Panc1 (cell line): ENCODE data around the gene CFAP52. TPM values are rescaled to one million over a fixed set of nuclear protein-coding genes. Genes with fewer than 3 reads are reported as not detected.
A peak's percentile ranks its signal among the peaks of the same experiment; 100 is the strongest.

ENCODE experiments used
- ATAC-seq: fragments of 200-7000 bp; cut with Tn5 transposase; 2 replicates; pipeline ENCODE4 v1.9.1; 2020; ENCODE audit warnings: mild to moderate bottlenecking, moderate library complexity
- BruUV-seq: library from RNA; stranded (reverse); fragments of 400-500 nt; replicated peaks from 2 replicates; lab custom pipeline; 2021; lab: Mats Ljungman, UMichigan
- CTCF ChIA-PET: fragments of 300-600 bp; sonication (Branson Sonifier 250); formaldehyde crosslinking; loops from one replicate; lab custom pipeline; 2022; ENCODE audit warnings: antibody characterized with exemption; lab: Charles Lee
- POLR2A ChIA-PET: fragments of 300-600 bp; sonication (Branson Sonifier 250); formaldehyde crosslinking; loops from one replicate; lab custom pipeline; 2022; ENCODE audit warnings: antibody characterized with exemption; lab: Charles Lee
- DNase-seq: peaks from one replicate; pipeline ENCODE4 v3.0.0-alpha.2; 2010; ENCODE audit warnings: low read depth, low spot score
- H3K27ac ChIP-seq: 2 replicates; pipeline ENCODE4 v1.5.1; 2011; ENCODE audit warnings: mild to moderate bottlenecking, low read length, inconsistent platforms
- H3K27me3 ChIP-seq: fragments of 200-500 bp; sonication (Bioruptor generic); 2 replicates; pipeline ENCODE4 v1.6.0; 2014; ENCODE audit warnings: low read length, inconsistent platforms; ENCODE audit not compliant: control insufficient read depth, insufficient read depth
- H3K36me3 ChIP-seq: fragments of 200-500 bp; sonication (Bioruptor generic); 2 replicates; pipeline ENCODE4 v1.5.1; 2014; ENCODE audit warnings: inconsistent platforms, mild to moderate bottlenecking, low read length, moderate library complexity; ENCODE audit not compliant: control insufficient read depth, insufficient read depth
- H3K4me1 ChIP-seq: 2 replicates; pipeline ENCODE4 v1.5.1; 2011; ENCODE audit warnings: inconsistent platforms, mild to moderate bottlenecking, low read length, moderate library complexity; ENCODE audit not compliant: control insufficient read depth, insufficient read depth
- H3K4me3 ChIP-seq, 2 experiments: 2 replicates each; pipeline ENCODE4 v1.5.1; 2011 to 2012; ENCODE audit warnings: low read depth in 2 of 2, low read length in 2 of 2, mild to moderate bottlenecking in 2 of 2, inconsistent platforms in 1 of 2, moderate library complexity in 1 of 2
- H3K9me3 ChIP-seq: fragments of 200-500 bp; sonication (Bioruptor generic); 2 replicates; pipeline ENCODE4 v1.5.1; 2014; ENCODE audit warnings: low read depth, mild to moderate bottlenecking, inconsistent platforms, low read length, moderate library complexity; ENCODE audit not compliant: control insufficient read depth, insufficient read depth
- POLR2AphosphoS5 ChIP-seq: IDR thresholded peaks from 2 replicates; pipeline ENCODE4 v1.6.1; 2012; ENCODE audit warnings: mild to moderate bottlenecking, low read depth, low read length, moderate library complexity
- REST ChIP-seq, 2 experiments: IDR thresholded peaks; 2 replicates each; pipeline ENCODE4 v1.6.1; 2011 to 2012; ENCODE audit warnings: low read depth in 2 of 2, control low read depth in 1 of 2, low read length in 1 of 2, mild to moderate bottlenecking in 1 of 2, moderate library complexity in 1 of 2; ENCODE audit not compliant: insufficient read depth in 1 of 2
- SIN3A ChIP-seq: IDR thresholded peaks from 2 replicates; pipeline ENCODE4 v1.6.1; 2012; ENCODE audit warnings: low read depth, mild to moderate bottlenecking, low read length, moderate library complexity, borderline replicate concordance; ENCODE audit not compliant: insufficient read depth
- TCF7L2 ChIP-seq: IDR thresholded peaks from 2 replicates; pipeline ENCODE4 v1.6.1; 2011; ENCODE audit warnings: mild to moderate bottlenecking, low read depth, low read length, inconsistent platforms
- in situ Hi-C: cut with HindIII; loops from 2 replicates; pipeline ENCODE4 v1.10.0; 2016; ENCODE audit warnings: low sequenced_read_pairs, low pct_unique_long_range_greater_than_20kb
- intact Hi-C: fragments of 100-400 bp; cut with micrococcal nuclease; formaldehyde crosslinking; loops from one replicate; pipeline ENCODE4 v1.10.0; 2022; ENCODE audit not compliant: unreplicated experiment
- total RNA-seq: library from RNA; stranded (reverse); gene quantifications from one replicate; pipeline ENCODE4 v1.2.1, GENCODE V29; 2021; ENCODE audit not compliant: unreplicated experiment
- TF ChIP-seq, protein P1 (sequence below): fragments of 450-650 bp; IDR thresholded peaks from 2 replicates; pipeline ENCODE4 v1.5.1; 2017; ENCODE audit warnings: mild to moderate bottlenecking

CFAP52 gene
- total RNA-seq, 1 experiment from 2014 or later, result not detected

DNA sequence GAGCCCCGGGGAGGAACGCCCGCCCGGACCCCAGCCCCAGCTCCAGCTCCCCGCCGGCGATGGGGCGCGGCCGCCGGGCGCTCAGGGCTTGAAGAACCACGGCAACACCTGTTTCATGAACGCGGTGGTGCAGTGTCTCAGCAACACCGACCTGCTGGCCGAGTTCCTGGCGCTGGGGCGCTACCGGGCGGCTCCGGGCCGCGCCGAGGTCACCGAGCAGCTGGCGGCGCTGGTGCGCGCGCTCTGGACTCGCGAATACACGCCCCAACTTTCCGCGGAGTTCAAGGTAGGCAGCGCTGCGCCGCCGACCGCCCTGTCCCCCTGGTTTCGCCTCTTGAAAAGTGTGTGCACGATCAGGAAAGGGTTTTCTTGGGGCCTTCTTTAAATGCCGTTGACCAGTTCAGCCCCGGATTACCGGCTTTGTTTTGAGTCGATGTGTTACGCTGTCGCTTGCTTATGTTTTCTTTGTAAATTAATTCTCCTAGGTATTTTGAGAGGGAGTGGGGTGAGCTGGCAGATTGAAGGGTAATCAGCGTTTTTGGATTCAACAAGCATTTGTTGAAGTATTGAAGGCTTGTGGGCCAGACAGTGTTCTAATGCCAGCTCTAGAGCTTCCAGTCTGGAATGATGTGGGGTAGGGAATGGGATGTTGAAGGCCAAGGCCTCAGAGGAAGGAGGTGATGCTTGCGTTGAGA lies 69.6 kb downstream of the CFAP52 start:
- TF ChIP-seq POLR2AphosphoS5 (no peak), REST (IDR thresholded peaks at IDR 0.05; ENCODE audit: insufficient read depth in 1 of 2, low read depth in 2 of 2, low read length in 1 of 2) (no peak), SIN3A (0 out of 2 replicates have a peak, but pooled peaks have one; percentile 70), TCF7L2 (no peak)
- TF ChIP-seq, protein P1, sequence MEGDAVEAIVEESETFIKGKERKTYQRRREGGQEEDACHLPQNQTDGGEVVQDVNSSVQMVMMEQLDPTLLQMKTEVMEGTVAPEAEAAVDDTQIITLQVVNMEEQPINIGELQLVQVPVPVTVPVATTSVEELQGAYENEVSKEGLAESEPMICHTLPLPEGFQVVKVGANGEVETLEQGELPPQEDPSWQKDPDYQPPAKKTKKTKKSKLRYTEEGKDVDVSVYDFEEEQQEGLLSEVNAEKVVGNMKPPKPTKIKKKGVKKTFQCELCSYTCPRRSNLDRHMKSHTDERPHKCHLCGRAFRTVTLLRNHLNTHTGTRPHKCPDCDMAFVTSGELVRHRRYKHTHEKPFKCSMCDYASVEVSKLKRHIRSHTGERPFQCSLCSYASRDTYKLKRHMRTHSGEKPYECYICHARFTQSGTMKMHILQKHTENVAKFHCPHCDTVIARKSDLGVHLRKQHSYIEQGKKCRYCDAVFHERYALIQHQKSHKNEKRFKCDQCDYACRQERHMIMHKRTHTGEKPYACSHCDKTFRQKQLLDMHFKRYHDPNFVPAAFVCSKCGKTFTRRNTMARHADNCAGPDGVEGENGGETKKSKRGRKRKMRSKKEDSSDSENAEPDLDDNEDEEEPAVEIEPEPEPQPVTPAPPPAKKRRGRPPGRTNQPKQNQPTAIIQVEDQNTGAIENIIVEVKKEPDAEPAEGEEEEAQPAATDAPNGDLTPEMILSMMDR, result peak; percentile 71
- BruUV-seq, result no TSS peak
- peak overlapping the region; percentile 60 to 69 for H3K4me3 ChIP-seq

DNA sequence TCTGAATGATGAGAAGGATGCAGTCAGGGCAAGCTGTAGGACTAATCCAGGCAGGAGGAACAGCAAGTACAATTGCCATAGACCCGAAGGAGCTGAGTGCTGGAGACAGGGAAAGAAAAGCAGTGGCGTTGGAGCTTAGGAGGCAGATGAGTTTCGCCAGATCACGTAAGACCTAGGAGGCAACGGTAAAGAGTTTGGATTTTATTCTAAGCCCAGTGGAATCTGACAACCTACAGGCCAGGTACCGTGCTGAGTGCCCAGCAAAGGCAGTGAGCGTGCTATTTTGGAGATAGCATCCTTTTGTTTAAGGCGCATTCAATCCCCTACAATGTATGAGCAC lies 70.1 kb downstream of the CFAP52 start:
- no peak for DNase-seq
- no peaks in the 10 kb centered on the region; the same call in 1 of the 2 replicates for H3K36me3 ChIP-seq
- no peak for ATAC-seq
- H3K9me3 ChIP-seq, result no peaks in the 10 kb centered on the region
- TF ChIP-seq POLR2AphosphoS5 (no peak), REST (IDR thresholded peaks at IDR 0.05; ENCODE audit: insufficient read depth in 1 of 2, low read depth in 2 of 2, low read length in 1 of 2) (no peak), TCF7L2 (no peak), SIN3A (no peak)
- TF ChIP-seq, protein P1, result no peak
- intact Hi-C loops, result loop anchor here (2.0 kb wide), 1 partner anchor 70 kb away; the partner anchor contains the start of gene CFAP52
- CTCF ChIA-PET, result interaction anchor here (0.7 to 1.0 kb wide), 2 partner anchors 39 to 69 kb away, joined by 3 read pairs; no protein-coding TSS in a partner anchor
- BruUV-seq, result TSS peak; percentile 75
- H3K4me1 ChIP-seq, result peaks cover 12% of the 10 kb centered on the region; the same call in 1 of the 2 replicates
- in situ Hi-C loops, result no loop called here
- peak overlapping the region; percentile 60 to 69 for H3K4me3 ChIP-seq
- POLR2A ChIA-PET, result no interaction called here
- H3K27ac ChIP-seq, result peak overlapping the region; percentile 88
- H3K27me3 ChIP-seq, result no peaks in the 10 kb centered on the region

More for the DNA sequence above, 69.6 kb downstream of the CFAP52 start:
- Histone ChIP-seq H3K36me3 (no peaks in the 10 kb centered on the region; the same call in 1 of the 2 replicates), H3K9me3 (no peaks in the 10 kb centered on the region), H3K27ac (peak overlapping the region; percentile 88), H3K4me1 (peaks cover 12% of the 10 kb centered on the region; the same call in 1 of the 2 replicates), H3K27me3 (no peaks in the 10 kb centered on the region)
- ATAC-seq, result peak; percentile 69
- intact Hi-C loops (loop anchor here (2.0 kb wide), 1 partner anchor 69 kb away; the partner anchor contains the start of gene CFAP52), in situ Hi-C loops (no loop called here)
- DNase-seq, result no peak
- CTCF ChIA-PET, result interaction anchor here (0.7 to 1.0 kb wide), 2 partner anchors 38 to 69 kb away, joined by 3 read pairs; no protein-coding TSS in a partner anchor
- POLR2A ChIA-PET, result no interaction called here
